Aorta (tissue), 5 donors: ENCODE measurements around the gene KIZ. TPM values are rescaled to one million over a fixed set of nuclear protein-coding genes. Genes with fewer than 3 reads are reported as not detected.

ENCODE experiments used
- ATAC-seq: fragments of 200-7000 bp; cut with Tn5 transposase; one replicate; pipeline ENCODE4 v1.9.1; 2022; ENCODE audit warnings: moderate library complexity; ENCODE audit not compliant: low FRiP score
- DNase-seq, 2 donors: peaks; one replicate each; pipeline ENCODE4 v3.0.0-alpha.2; 2020
- H3K27ac ChIP-seq, 2 donors: one replicate each; pipeline ENCODE4 v1.5.1; 2013; ENCODE audit warnings: low read length in 2 of 2, mild to moderate bottlenecking in 2 of 2, moderate library complexity in 2 of 2, control low read depth in 1 of 2, inconsistent platforms in 1 of 2, low read depth in 1 of 2
- H3K27me3 ChIP-seq, 2 donors: one replicate each; pipeline ENCODE4 v1.6.1; 2013; ENCODE audit warnings: control low read depth in 1 of 2, low read length in 1 of 2, mild to moderate bottlenecking in 1 of 2, moderate library complexity in 1 of 2; ENCODE audit not compliant: insufficient read depth in 2 of 2, control insufficient read depth in 1 of 2
- H3K36me3 ChIP-seq, 2 donors: one replicate each; pipeline ENCODE4 v1.6.1; 2013; ENCODE audit warnings: control low read depth in 1 of 2, low read length in 1 of 2, mild to moderate bottlenecking in 1 of 2; ENCODE audit not compliant: insufficient read depth in 2 of 2, control insufficient read depth in 1 of 2
- H3K4me1 ChIP-seq, 2 donors: one replicate each; pipeline ENCODE4 v1.6.1; 2013; ENCODE audit warnings: low read length in 2 of 2, control low read depth in 1 of 2, mild to moderate bottlenecking in 1 of 2, moderate library complexity in 1 of 2; ENCODE audit not compliant: insufficient read depth in 2 of 2, control insufficient read depth in 1 of 2
- H3K4me3 ChIP-seq, 2 donors: one replicate each; pipeline ENCODE4 v1.5.1; 2013; ENCODE audit warnings: low read length in 2 of 2, control low read depth in 1 of 2, mild to moderate bottlenecking in 1 of 2
- H3K9me3 ChIP-seq: one replicate; pipeline ENCODE4 v1.6.1; 2013; ENCODE audit warnings: mild to moderate bottlenecking, low read length; ENCODE audit not compliant: control insufficient read depth
- WGBS, 2 donors: extraction: QIAGEN DNeasy Blood & Tissue Kit; methylation state at CpG; one replicate each; pipeline ENCODE4 v1.1.7; 2013; 5-methylcytosine and 5-hydroxymethylcytosine counted together
- intact Hi-C, 2 donors: fragments of 100-400 bp; cut with DNase I; formaldehyde crosslinking; loops; one replicate each; pipeline versions ENCODE4 v1.14.2 to v1.15.0; 2022
- polyA plus RNA-seq, 2 donors: library from polyadenylated mRNA; stranded (reverse); fragments of 200-250 nt; gene quantifications; one replicate each; pipeline ENCODE4 v1.2.3, GENCODE V29; 2013
- total RNA-seq, 2 donors: library from RNA; stranded (reverse); fragmentation: NEBNext Ultra II Directional; extraction: Animal tissue kit (Norgen Biotek cat#: 25700); gene quantifications; one replicate each; pipeline ENCODE4 v1.2.1, GENCODE V29; 2021
- donor health status: healthy with polysubstance abuse.
- donor health status: Bipolar disorder and iron deficiency.
- donor health status: DM: no; HTN: no; CAD: no.
- donor health status: DM: no; HTN: no; CAD: no.
- donor health status: DM: yes; HTN: yes; CAD: no.

KIZ gene
- total and polyA plus RNA-seq, 4 donors, result 15.9 to 29.4 (median 22.3) TPM

DNA sequence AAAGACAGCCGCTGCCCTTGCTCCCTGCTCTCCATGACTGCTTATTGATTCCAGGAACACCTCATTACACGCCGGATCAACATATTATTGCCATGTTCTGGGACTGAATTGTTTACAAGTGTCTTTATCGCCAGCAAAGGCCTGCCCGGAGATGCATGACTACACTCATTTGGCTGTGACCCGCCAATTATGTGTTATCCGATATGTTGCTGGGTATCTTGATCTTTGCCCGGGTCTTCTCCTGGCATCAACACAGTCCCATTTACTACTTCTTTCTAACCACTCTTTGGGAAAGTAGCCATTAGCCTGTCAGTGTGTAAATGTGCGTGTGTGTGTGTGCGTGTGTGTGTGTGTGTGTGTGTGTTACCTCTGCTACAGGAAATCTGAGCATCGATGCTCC, 35.2 kb upstream of the KIZ start:
- intact Hi-C loops, result no loop called here
- WGBS, 2 donors, result 66 to 70% methylated on average over 11 of the region's 11 CpGs
- peaks cover 2% of the 10 kb centered on the region for H3K9me3 ChIP-seq
- DNase-seq, result no peak
- no peaks in the 10 kb centered on the region for H3K36me3 ChIP-seq
- no peak overlapping the region for H3K4me3 ChIP-seq
- no peaks in the 10 kb centered on the region for H3K4me1 ChIP-seq
- no peaks in the 10 kb centered on the region for H3K27me3 ChIP-seq
- ATAC-seq, result no peak
- H3K27ac ChIP-seq, result no peak overlapping the region

DNA sequence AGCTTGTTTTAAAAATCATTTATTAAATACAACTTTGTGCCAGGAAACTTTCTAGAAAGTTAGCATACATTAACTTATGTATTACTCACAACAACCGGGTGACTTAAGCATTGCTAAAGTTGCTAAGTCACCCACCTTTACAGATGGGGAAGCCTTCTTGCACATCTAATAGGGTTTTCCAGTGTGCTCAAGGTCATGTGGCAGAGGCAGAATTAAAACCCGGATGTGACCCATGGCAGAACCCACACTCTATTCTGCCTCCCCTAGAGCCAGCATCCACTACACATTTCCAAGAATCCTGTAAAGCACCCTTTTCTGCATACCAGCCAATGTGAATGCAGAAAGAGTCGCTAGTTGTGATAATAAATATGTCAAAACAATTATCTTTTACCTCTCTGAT, 33.1 kb upstream of the KIZ start:
- Histone ChIP-seq H3K9me3 (peaks cover 2% of the 10 kb centered on the region), H3K27ac (no peak overlapping the region), H3K27me3 (peaks cover 0 to 1% of the 10 kb centered on the region in 2 donors), H3K36me3 (no peaks in the 10 kb centered on the region), H3K4me3 (no peak overlapping the region), H3K4me1 (no peaks in the 10 kb centered on the region)
- ATAC-seq (no peak), DNase-seq (no peak)
- intact Hi-C loops, result no loop called here
- 80 to 84% methylated on average over 3 of the region's 3 CpGs for WGBS, 2 donors

DNA sequence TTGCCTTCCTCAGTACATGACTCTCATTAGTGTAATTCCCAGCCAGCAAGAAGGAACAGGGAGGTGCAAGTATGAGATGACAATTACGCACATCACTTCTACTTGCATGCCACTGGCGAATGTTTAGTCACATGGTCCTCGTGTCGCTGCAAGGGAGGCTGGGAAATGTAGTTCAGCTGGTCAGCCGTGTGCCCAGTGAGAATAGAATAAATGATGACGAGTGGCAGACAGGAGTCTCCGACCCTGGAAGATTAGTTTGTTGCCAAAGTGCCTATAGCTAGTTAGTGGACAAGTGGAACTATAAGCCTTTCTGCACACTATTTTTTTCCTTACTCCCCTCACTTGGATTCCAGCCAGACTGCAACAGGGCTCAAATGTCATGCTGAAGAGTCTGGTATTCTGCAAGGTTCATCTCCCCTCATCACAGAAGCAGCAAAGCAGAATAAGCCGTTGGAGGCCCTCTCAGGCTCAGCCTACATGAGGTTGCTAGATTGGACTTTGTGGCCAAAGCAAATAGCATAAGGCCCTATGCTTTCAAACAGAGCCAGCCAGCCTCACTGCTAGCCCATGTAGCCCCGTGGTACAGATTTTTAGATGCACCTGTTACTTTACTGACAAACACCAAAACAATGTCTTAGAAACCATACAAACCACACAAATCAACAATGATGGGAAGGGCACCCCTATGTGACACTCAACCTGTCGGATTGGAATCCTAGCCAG, 29.4 kb upstream of the KIZ start:
- Histone ChIP-seq H3K27me3 (peaks cover 0 to 1% of the 10 kb centered on the region in 2 donors), H3K27ac (no peak overlapping the region), H3K4me3 (no peak overlapping the region), H3K36me3 (no peaks in the 10 kb centered on the region), H3K4me1 (no peaks in the 10 kb centered on the region), H3K9me3 (no peaks in the 10 kb centered on the region)
- 30 to 38% methylated on average over 10 of the region's 10 CpGs for WGBS, 2 donors
- intact Hi-C loops, result no loop called here
- ATAC-seq (no peak), DNase-seq (no peak)

DNA sequence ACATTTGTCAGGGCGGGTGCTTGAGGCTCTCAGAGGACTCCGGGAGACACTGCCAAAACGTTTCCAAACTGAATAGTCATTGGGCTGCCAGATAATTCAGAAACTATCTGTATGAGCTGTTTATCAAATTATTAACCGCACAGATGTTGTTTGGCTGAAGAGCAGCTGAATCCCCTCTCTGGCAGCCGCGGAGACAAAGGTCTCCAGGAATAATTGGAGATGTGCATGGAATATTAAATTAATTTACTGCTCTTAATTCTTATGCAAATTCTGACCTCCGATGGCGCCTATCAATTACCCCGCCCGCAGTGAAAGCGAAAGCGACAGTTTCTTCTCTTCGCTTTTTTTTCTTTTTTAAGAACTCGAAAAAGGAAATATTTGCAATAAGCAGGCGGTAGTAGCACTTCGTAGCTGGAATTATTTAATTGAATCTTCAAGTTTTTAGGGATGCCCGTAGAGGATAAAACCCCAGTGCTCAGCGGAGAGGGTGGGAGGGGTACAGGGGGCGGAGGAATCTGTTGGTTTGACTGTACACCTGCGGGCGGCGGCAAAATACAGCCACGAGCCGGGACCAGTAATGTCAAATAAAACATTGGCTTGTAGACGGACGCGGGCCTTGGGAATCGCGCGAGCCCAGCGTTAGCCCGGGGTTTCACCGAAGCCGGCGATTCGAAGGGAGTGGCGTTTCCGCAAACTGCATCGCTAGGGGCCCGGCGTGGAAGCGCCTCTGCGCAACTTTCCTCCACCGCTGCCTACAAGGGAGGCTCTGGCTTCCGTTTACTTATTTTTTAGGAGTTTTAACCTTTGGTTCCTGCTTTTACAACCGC, 25.9 kb upstream of the KIZ start:
- no peak for ATAC-seq

DNA sequence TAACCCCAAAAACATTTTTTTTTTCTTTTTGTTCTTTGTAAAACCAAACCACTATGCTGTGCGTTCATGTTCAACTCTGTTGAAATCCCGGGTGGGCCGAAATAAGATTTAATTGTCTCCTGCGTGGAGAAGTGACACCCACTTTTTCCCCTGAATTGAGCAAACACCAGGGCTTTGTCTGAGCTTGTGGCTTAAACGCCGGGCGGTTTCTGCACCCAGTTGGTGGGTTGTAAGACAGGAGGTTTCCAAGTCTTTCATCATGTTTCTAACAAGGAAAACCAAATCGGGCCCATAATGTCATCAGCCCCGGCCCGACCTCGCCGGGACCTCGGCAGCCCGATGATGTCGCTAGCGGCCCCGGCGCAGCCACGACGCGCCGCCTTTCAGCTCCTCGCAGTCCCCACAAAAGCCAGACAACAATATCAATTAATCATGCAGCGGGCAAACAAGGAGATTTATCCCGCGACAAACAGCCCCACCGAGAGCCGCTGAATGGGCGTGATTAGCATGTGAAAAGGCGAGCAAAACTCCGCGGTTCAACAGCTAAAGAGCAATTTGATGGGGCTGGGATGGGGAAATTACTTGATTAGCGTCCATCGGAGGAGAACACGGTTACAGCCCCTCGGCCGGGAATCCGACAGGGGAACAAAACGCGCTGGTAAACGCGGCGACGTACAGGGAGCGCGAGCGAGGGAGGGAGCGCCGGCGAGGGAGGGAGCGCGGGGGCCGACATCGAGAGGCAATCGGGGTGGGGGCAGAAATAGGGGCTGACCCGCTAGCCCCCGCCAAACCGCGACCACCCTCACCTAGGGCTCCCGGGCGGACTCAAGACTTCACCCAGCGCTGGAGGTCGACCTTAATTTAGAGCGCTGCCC, 25.1 kb upstream of the KIZ start:
- Histone ChIP-seq H3K9me3 (no peaks in the 10 kb centered on the region), H3K27ac (no peak overlapping the region), H3K4me3 (peak overlapping the region in 1 of 2 donors; percentile 24), H3K4me1 (no peaks in the 10 kb centered on the region), H3K36me3 (no peaks in the 10 kb centered on the region), H3K27me3 (peaks cover 0 to 1% of the 10 kb centered on the region in 2 donors)
- WGBS, 2 donors, result 3 to 5% methylated on average over 64 of the region's 64 CpGs
- DNase-seq, result peak in 1 of 2 donors; percentile 65
- intact Hi-C loops, result loop anchor here in 1 of 2 donors (10.0 kb wide), 1 partner anchor 294 kb away; the partner anchor contains the start of gene NKX2-4
- no peak for ATAC-seq

More for the DNA sequence above, 25.9 kb upstream of the KIZ start:
- Histone ChIP-seq H3K36me3 (no peaks in the 10 kb centered on the region), H3K9me3 (no peaks in the 10 kb centered on the region), H3K27me3 (peaks cover 0 to 1% of the 10 kb centered on the region in 2 donors), H3K4me3 (peak overlapping the region; percentile 24 to 40), H3K27ac (no peak overlapping the region), H3K4me1 (no peaks in the 10 kb centered on the region)
- peak; percentile 72 to 77 for DNase-seq
- intact Hi-C loops, result loop anchor here in 1 of 2 donors (10.0 kb wide), 1 partner anchor 295 kb away; the partner anchor contains the start of gene NKX2-4
- WGBS, 2 donors, result 7 to 8% methylated on average over 46 of the region's 46 CpGs

DNA sequence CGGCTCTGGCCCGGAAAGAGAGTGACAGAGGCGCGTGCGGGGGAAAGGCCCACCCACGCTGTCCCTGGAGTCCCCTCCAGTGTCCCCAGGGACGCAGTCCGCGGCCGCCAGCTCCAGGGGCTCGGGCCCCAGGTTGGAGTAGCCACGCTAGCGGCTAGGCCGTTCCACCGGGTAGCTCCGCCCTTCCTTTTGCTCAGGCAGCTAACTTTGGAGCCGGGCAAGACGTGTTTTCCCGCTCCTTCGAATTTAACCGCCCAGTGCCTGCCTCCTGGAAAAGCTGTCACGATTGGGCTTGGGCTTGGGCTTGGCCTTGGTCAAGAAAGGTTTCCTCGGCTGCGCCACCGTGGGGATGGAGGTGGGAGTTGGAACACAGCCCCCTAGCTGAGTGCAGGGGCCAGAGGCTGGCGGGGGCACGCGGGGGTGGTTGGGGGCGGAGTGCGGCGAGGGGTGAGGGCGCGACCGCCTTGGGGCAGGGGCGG, 24.4 kb upstream of the KIZ start:
- WGBS, 2 donors, result 3 to 4% methylated on average over 23 to 35 of the region's 35 CpGs
- Histone ChIP-seq H3K4me3 (peak overlapping the region in 1 of 2 donors; percentile 24), H3K27ac (no peak overlapping the region), H3K36me3 (no peaks in the 10 kb centered on the region), H3K9me3 (no peaks in the 10 kb centered on the region), H3K4me1 (no peaks in the 10 kb centered on the region), H3K27me3 (no peaks in the 10 kb centered on the region)
- ATAC-seq (peak; percentile 17), DNase-seq (no peak)
- intact Hi-C loops, result loop anchor here in 1 of 2 donors (10.0 kb wide), 1 partner anchor 293 kb away; the partner anchor contains the start of gene NKX2-4

DNA sequence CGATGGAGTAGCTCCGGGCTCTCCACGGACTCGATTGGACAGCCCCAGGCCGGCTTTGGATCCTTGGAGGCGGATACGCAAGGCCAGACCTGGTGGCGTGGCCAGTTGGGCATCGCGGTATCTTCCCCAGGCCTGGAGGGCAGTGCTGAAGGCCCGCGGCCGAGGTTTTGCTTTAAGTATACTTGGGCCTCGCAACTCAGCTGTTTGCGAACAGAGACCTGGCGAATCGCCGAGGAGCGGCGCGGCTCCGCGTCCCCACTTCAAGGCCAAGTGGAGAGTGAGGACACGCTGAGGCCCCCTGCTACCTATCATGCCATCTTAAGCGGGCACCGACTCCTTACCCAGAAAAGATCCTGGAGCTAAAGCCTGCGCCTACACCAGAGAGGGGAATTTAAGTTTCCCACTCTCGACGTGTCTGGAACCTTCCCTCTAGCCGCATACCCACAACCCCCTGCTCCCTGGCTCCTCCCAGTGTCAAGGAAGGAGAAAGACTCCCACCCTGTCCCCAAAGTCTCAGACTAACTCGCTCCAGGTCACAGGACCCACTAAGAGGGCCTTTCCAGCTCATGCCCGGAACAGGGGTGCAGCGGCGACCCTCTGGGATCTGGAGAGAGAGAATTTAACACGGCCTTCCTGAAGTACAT, 23.8 kb upstream of the KIZ start:
- WGBS, 2 donors, result 4% methylated on average over 35 of the region's 35 CpGs
- DNase-seq (peak in 1 of 2 donors; percentile 79), ATAC-seq (peak; percentile 3)
- no peaks in the 10 kb centered on the region for H3K9me3 ChIP-seq
- no peaks in the 10 kb centered on the region for H3K36me3 ChIP-seq
- H3K27ac ChIP-seq, result no peak overlapping the region
- H3K4me3 ChIP-seq, result no peak overlapping the region
- H3K4me1 ChIP-seq, result no peaks in the 10 kb centered on the region
- intact Hi-C loops, result loop anchor here in 1 of 2 donors (10.0 kb wide), 1 partner anchor 293 kb away; the partner anchor contains the start of gene NKX2-4
- no peaks in the 10 kb centered on the region for H3K27me3 ChIP-seq
